ENCODE data around the gene MIPEP.
A peak's percentile ranks its signal among the peaks of the same experiment; 100 is the strongest.

- TF ChIP-seq CTCF (IDR thresholded peaks at IDR 0.05; ENCODE audit: low read depth, low read length, poor library complexity, severe bottlenecking) (peak; percentile 26), EZH2phosphoT487 (IDR thresholded peaks at IDR 0.05; ENCODE audit: borderline replicate concordance, low read length) (no peak)
Observed at GRCh38 chr13:23715762-23716235, 173.4 kb downstream of the MIPEP start.
